Testis (tissue), 3 donors: ENCODE results near the gene PTPN11. TPM values are rescaled to one million over a fixed set of nuclear protein-coding genes. Genes with fewer than 3 reads are reported as not detected.

Experiments
- DNase-seq: peaks from one replicate; pipeline ENCODE4 v3.0.0-alpha.2; 2019
- H3K27ac ChIP-seq, 2 donors: fragments of 200-600 bp; sonication (generic); one replicate each; pipeline ENCODE4 v1.5.1; 2019
- H3K27me3 ChIP-seq: fragments of 200-600 bp; sonication (generic); one replicate; pipeline ENCODE4 v1.5.1; 2019
- H3K36me3 ChIP-seq: fragments of 200-600 bp; sonication (generic); one replicate; pipeline ENCODE4 v1.5.1; 2017; ENCODE audit warnings: low read depth; ENCODE audit errors: missing control alignments
- H3K4me1 ChIP-seq: fragments of 200-600 bp; sonication (generic); one replicate; pipeline ENCODE4 v1.5.1; 2019
- H3K4me3 ChIP-seq, 2 donors: fragments of 200-600 bp; sonication (generic); one replicate each; pipeline ENCODE4 v1.5.1; 2017 to 2019
- H3K9me3 ChIP-seq: fragments of 200-600 bp; sonication (generic); one replicate; pipeline ENCODE4 v1.5.1; 2017
- CTCF ChIP-seq, 3 experiments: fragments of 450-650 bp in 2 of 3; fragments of 200-600 bp in 1 of 3; sonication (generic) in 1 of 3; IDR thresholded peaks; one replicate each; pipeline ENCODE4 v1.5.1; 2016 to 2019; ENCODE audit warnings: antibody characterized with exemption in 3 of 3, mild to moderate bottlenecking in 2 of 3, moderate library complexity in 1 of 3
- POLR2A ChIP-seq: fragments of 450-650 bp; IDR thresholded peaks from one replicate; pipeline ENCODE4 v1.6.1; 2017; ENCODE audit warnings: antibody characterized with exemption, mild to moderate bottlenecking, moderate library complexity
- WGBS, 2 donors: methylation state at CpG; one replicate each; pipeline ENCODE4 v1.1.5; 2018; 5-methylcytosine and 5-hydroxymethylcytosine counted together
- intact Hi-C: fragments of 100-400 bp; cut with DNase I; formaldehyde crosslinking; loops from one replicate; pipeline ENCODE4 v1.15.1; 2023; ENCODE audit warnings: low total_unique reads
- polyA plus RNA-seq: library from polyadenylated mRNA; stranded (reverse); fragments of 350-450 nt; fragmentation: Illumina TruSeq; extraction: RNeasy Lipid Tissue Mini Kit (QIAGEN cat#74804); gene quantifications from one replicate; pipeline ENCODE4 v1.2.3, GENCODE V29; 2014; ENCODE audit warnings: low read depth, low replicate concordance; ENCODE audit not compliant: insufficient read depth
- total RNA-seq, 2 donors: library from RNA; depleted of rRNA; stranded (reverse); fragments of >200 nt; gene quantifications; one replicate each; pipeline ENCODE4 v1.2.3, GENCODE V29; 2016

Gene PTPN11
- total and polyA plus RNA-seq, 3 donors from 2014 or later, result 32.0 to 53.0 (median 49.4) TPM

- no peak overlapping the region for H3K4me3 ChIP-seq
- H3K9me3 ChIP-seq, result no peaks in the 10 kb centered on the region
- H3K27ac ChIP-seq, result no peak overlapping the region
- no peaks in the 10 kb centered on the region for H3K4me1 ChIP-seq
- WGBS, 2 donors, result 72 to 80% methylated on average over 6 of the region's 6 CpGs
- H3K36me3 ChIP-seq, result no peaks in the 10 kb centered on the region
- TF ChIP-seq POLR2A (no peak), CTCF (IDR thresholded peaks at IDR 0.05) (no peak)
- H3K27me3 ChIP-seq, result no peaks in the 10 kb centered on the region
- intact Hi-C loops, result no loop called here
- no peak for DNase-seq
Observed at GRCh38 chr12:112488257-112488876, 69.6 kb downstream of the PTPN11 start.

GRCh38 chr12:112489456-112489855 lies 70.7 kb downstream of the PTPN11 start:
- H3K4me1 ChIP-seq, result no peaks in the 10 kb centered on the region
- no peak overlapping the region for H3K4me3 ChIP-seq
- no peaks in the 10 kb centered on the region for H3K36me3 ChIP-seq
- H3K27ac ChIP-seq, result no peak overlapping the region
- no peaks in the 10 kb centered on the region for H3K9me3 ChIP-seq
- H3K27me3 ChIP-seq, result no peaks in the 10 kb centered on the region
- intact Hi-C loops, result no loop called here
- TF ChIP-seq CTCF (IDR thresholded peaks at IDR 0.05), result no peak
- no peak for TF ChIP-seq POLR2A
- no peak for DNase-seq
- 67 to 71% methylated on average over 6 of the region's 6 CpGs for WGBS, 2 donors

- no peaks in the 10 kb centered on the region for H3K36me3 ChIP-seq
- no peaks in the 10 kb centered on the region for H3K9me3 ChIP-seq
- intact Hi-C loops, result no loop called here
- DNase-seq, result no peak
- H3K27me3 ChIP-seq, result no peaks in the 10 kb centered on the region
- 93 to 98% methylated on average over 3 of the region's 3 CpGs for WGBS, 2 donors
- no peak overlapping the region for H3K27ac ChIP-seq
- H3K4me1 ChIP-seq, result no peaks in the 10 kb centered on the region
- TF ChIP-seq CTCF (IDR thresholded peaks at IDR 0.05), result no peak
- no peak for TF ChIP-seq POLR2A
- H3K4me3 ChIP-seq, result no peak overlapping the region
Observed at GRCh38 chr12:112496496-112496895, 77.7 kb downstream of the PTPN11 start.

GRCh38 chr12:112498580-112498979 lies 79.8 kb downstream of the PTPN11 start:
- no peaks in the 10 kb centered on the region for H3K4me1 ChIP-seq
- intact Hi-C loops, result no loop called here
- 89 to 93% methylated on average over 1 of the region's 1 CpG for WGBS, 2 donors
- H3K27ac ChIP-seq, result no peak overlapping the region
- no peak for DNase-seq
- no peaks in the 10 kb centered on the region for H3K36me3 ChIP-seq
- H3K27me3 ChIP-seq, result no peaks in the 10 kb centered on the region
- TF ChIP-seq POLR2A, result no peak
- TF ChIP-seq CTCF (IDR thresholded peaks at IDR 0.05), result no peak
- no peaks in the 10 kb centered on the region for H3K9me3 ChIP-seq
- no peak overlapping the region for H3K4me3 ChIP-seq

GRCh38 chr12:112503512-112503911 lies 84.8 kb downstream of the PTPN11 start:
- 77 to 91% methylated on average over 4 of the region's 4 CpGs for WGBS, 2 donors
- DNase-seq, result no peak
- H3K36me3 ChIP-seq, result no peaks in the 10 kb centered on the region

More at GRCh38 chr12:112503512-112503911, 84.8 kb downstream of the PTPN11 start:
- Histone ChIP-seq H3K4me1 (no peaks in the 10 kb centered on the region), H3K27ac (no peak overlapping the region), H3K27me3 (no peaks in the 10 kb centered on the region), H3K4me3 (no peak overlapping the region), H3K9me3 (no peaks in the 10 kb centered on the region)
- TF ChIP-seq CTCF (IDR thresholded peaks at IDR 0.05) (no peak), POLR2A (no peak)
- intact Hi-C loops, result no loop called here
